OCI-LY1 (cell line): ENCODE data around the gene SLC2A11.

Experiments
- H2AFZ ChIP-seq: fragments of 200-600 bp; sonication (generic), shearing (Covaris generic); 2 replicates; pipeline ENCODE4 v1.6.0; 2014; ENCODE audit warnings: antibody characterized with exemption, mild to moderate bottlenecking, low read length
- H3F3A ChIP-seq: fragments of 200-600 bp; sonication (generic), shearing (Covaris generic); 2 replicates; pipeline ENCODE4 v1.6.0; 2014; ENCODE audit warnings: mild to moderate bottlenecking, antibody characterized with exemption, low read length, moderate library complexity; ENCODE audit not compliant: insufficient read depth
- H3K27ac ChIP-seq: fragments of 200-600 bp; sonication (generic); 2 replicates; pipeline ENCODE4 v1.5.1; 2014; ENCODE audit warnings: low read length, mixed run types, mild to moderate bottlenecking, low read depth; ENCODE audit not compliant: poor library complexity, severe bottlenecking
- H3K27me3 ChIP-seq: fragments of 200-600 bp; sonication (generic); 2 replicates; pipeline ENCODE4 v1.6.0; 2014; ENCODE audit warnings: antibody characterized with exemption, mild to moderate bottlenecking, low read length, moderate library complexity; ENCODE audit not compliant: insufficient read depth
- H3K36me3 ChIP-seq: fragments of 200-600 bp; sonication (generic); 2 replicates; pipeline ENCODE4 v1.6.1; 2014; ENCODE audit warnings: mild to moderate bottlenecking, antibody characterized with exemption, low read length, moderate library complexity, mixed read lengths; ENCODE audit not compliant: insufficient read depth
- H3K4me1 ChIP-seq: fragments of 200-600 bp; sonication (generic); 2 replicates; pipeline ENCODE4 v1.5.1; 2014; ENCODE audit warnings: mild to moderate bottlenecking, low read length, moderate library complexity; ENCODE audit not compliant: insufficient read depth, severe bottlenecking
- H3K4me2 ChIP-seq: fragments of 200-600 bp; sonication (generic), shearing (Covaris generic); 2 replicates; pipeline ENCODE4 v1.6.1; 2014; ENCODE audit warnings: low read length
- H3K4me3 ChIP-seq: fragments of 200-600 bp; sonication (generic); 2 replicates; pipeline ENCODE4 v1.5.1; 2014; ENCODE audit warnings: low read length, low read depth, mild to moderate bottlenecking, mixed read lengths; ENCODE audit not compliant: poor library complexity, severe bottlenecking
- H3K79me2 ChIP-seq: fragments of 200-600 bp; shearing (Covaris generic); 2 replicates; pipeline ENCODE4 v1.6.1; 2016; ENCODE audit warnings: mixed run types, low read length, mixed read lengths; ENCODE audit not compliant: insufficient read depth
- H3K9ac ChIP-seq: fragments of 200-600 bp; sonication (generic), shearing (Covaris generic); 2 replicates; pipeline ENCODE4 v1.6.1; 2014; ENCODE audit warnings: mild to moderate bottlenecking, low read length, mixed read lengths
- H3K9me2 ChIP-seq: fragments of 200-600 bp; sonication (generic), shearing (Covaris generic); 2 replicates; pipeline ENCODE4 v1.6.1; 2014; ENCODE audit warnings: low read depth, mild to moderate bottlenecking, low read length, mixed read lengths
- H3K9me3 ChIP-seq: fragments of 200-600 bp; shearing (Covaris generic); 2 replicates; pipeline ENCODE4 v1.6.1; 2014; ENCODE audit warnings: low read length, mixed read lengths
- H4K20me1 ChIP-seq: fragments of 200-600 bp; sonication (generic), shearing (Covaris generic); 2 replicates; pipeline ENCODE4 v1.6.0; 2016; ENCODE audit warnings: mild to moderate bottlenecking, low read length; ENCODE audit not compliant: insufficient read depth
- CTCF ChIP-seq: fragments of 200-600 bp; sonication (generic), shearing (Covaris generic); IDR thresholded peaks from 2 replicates; pipeline ENCODE4 v1.5.1; 2017; ENCODE audit warnings: mild to moderate bottlenecking, antibody characterized with exemption, low read length, moderate library complexity, mixed read lengths
- EZH2 ChIP-seq: fragments of 200-600 bp; sonication (generic), shearing (Covaris generic); IDR thresholded peaks from 2 replicates; pipeline ENCODE4 v1.8.0; 2017; ENCODE audit warnings: borderline replicate concordance, mixed run types, mild to moderate bottlenecking, antibody characterized with exemption, low read length, moderate library complexity, mixed read lengths

The SLC2A11 gene

GRCh38 chr22:23892130-23892529 lies 34.5 kb downstream of the SLC2A11 start:
- Histone ChIP-seq H3K4me2 (no peak overlapping the region), H3K9me2 (no peaks in the 10 kb centered on the region), H3K4me1 (peaks cover 22% of the 10 kb centered on the region), H2AFZ (no peak overlapping the region), H3K27ac (no peak overlapping the region), H3K9ac (no peak overlapping the region), H3K4me3 (no peak overlapping the region), H3F3A (no peaks in the 10 kb centered on the region), H3K9me3 (no peaks in the 10 kb centered on the region), H3K79me2 (no peaks in the 10 kb centered on the region; the same call in 1 of the 2 replicates), H3K36me3 (peaks cover 22% of the 10 kb centered on the region), H3K27me3 (no peaks in the 10 kb centered on the region), H4K20me1 (no peaks in the 10 kb centered on the region)
- no peak for TF ChIP-seq EZH2

GRCh38 chr22:23892706-23893105 lies 35.0 kb downstream of the SLC2A11 start:
- H3K9me2 ChIP-seq, result no peaks in the 10 kb centered on the region
- no peaks in the 10 kb centered on the region for H3F3A ChIP-seq
- no peaks in the 10 kb centered on the region; the same call in 1 of the 2 replicates for H3K79me2 ChIP-seq
- H3K4me3 ChIP-seq, result no peak overlapping the region
- no peak overlapping the region for H3K9ac ChIP-seq
- no peak overlapping the region for H2AFZ ChIP-seq
- H4K20me1 ChIP-seq, result no peaks in the 10 kb centered on the region
- H3K27me3 ChIP-seq, result no peaks in the 10 kb centered on the region
- H3K4me1 ChIP-seq, result peaks cover 22% of the 10 kb centered on the region
- no peak overlapping the region for H3K4me2 ChIP-seq
- no peaks in the 10 kb centered on the region for H3K9me3 ChIP-seq
- H3K36me3 ChIP-seq, result peaks cover 28% of the 10 kb centered on the region
- H3K27ac ChIP-seq, result no peak overlapping the region
- no peak for TF ChIP-seq EZH2
- no peak for TF ChIP-seq CTCF

GRCh38 chr22:23893121-23893944 lies 35.7 kb downstream of the SLC2A11 start:
- Histone ChIP-seq H3K9me2 (no peaks in the 10 kb centered on the region), H2AFZ (no peak overlapping the region)

GRCh38 chr22:23893945-23894709 lies 36.5 kb downstream of the SLC2A11 start, which contains the start of gene MIF:
MIF (plus strand) TSS chr22:23894383; CDS start chr22:23894475, 92 bp downstream.
- Histone ChIP-seq H3K4me1 (peaks cover 22% of the 10 kb centered on the region), H3K4me3 (peak within 1 kb of the TSS; percentile 75), H4K20me1 (no peaks in the 10 kb centered on the region), H3K4me2 (peak within 1 kb of the TSS; percentile 92), H3K79me2 (no peaks in the 10 kb centered on the region; the same call in 1 of the 2 replicates), H3F3A (no peaks in the 10 kb centered on the region), H3K9me3 (no peaks in the 10 kb centered on the region), H2AFZ (no peak within 1 kb of the TSS), H3K9me2 (no peaks in the 10 kb centered on the region), H3K27ac (peak within 1 kb of the TSS; percentile 90), H3K9ac (peak within 1 kb of the TSS; percentile 86), H3K27me3 (no peaks in the 10 kb centered on the region), H3K36me3 (peaks cover 42% of the 10 kb centered on the region)
- TF ChIP-seq CTCF (peak; percentile 89), EZH2 (no peak)

More at GRCh38 chr22:23893121-23893944, 35.7 kb downstream of the SLC2A11 start:
- peak overlapping the region; percentile 75 for H3K4me3 ChIP-seq
- H4K20me1 ChIP-seq, result no peaks in the 10 kb centered on the region
- no peaks in the 10 kb centered on the region for H3K27me3 ChIP-seq
- TF ChIP-seq EZH2, result no peak
- no peaks in the 10 kb centered on the region for H3F3A ChIP-seq
- peaks cover 34% of the 10 kb centered on the region for H3K36me3 ChIP-seq
- peak overlapping the region; percentile 90 for H3K27ac ChIP-seq
- no peaks in the 10 kb centered on the region; the same call in 1 of the 2 replicates for H3K79me2 ChIP-seq
- no peaks in the 10 kb centered on the region for H3K9me3 ChIP-seq
- peaks cover 22% of the 10 kb centered on the region for H3K4me1 ChIP-seq
- peak overlapping the region; percentile 86 for H3K9ac ChIP-seq
- H3K4me2 ChIP-seq, result peak overlapping the region; percentile 92
